ENCODE measurements around the gene LSM11. TPM values are rescaled to one million over a fixed set of nuclear protein-coding genes. Genes with fewer than 3 reads are reported as not detected.

LSM11 gene
- total RNA-seq, 1 donor from 2014 or later: 1.5 TPM

Other genes starting within 250 kb of the LSM11 start
- 11.3 TPM for gene ADAM19, start 167.9 kb upstream of the LSM11 start, total RNA-seq
- 0.19 TPM for gene SOX30, start 91.3 kb upstream of the LSM11 start, total RNA-seq
- gene C5orf52, start 72.2 kb upstream of the LSM11 start, total RNA-seq: not detected
- gene THG1L, start 12.3 kb upstream of the LSM11 start, total RNA-seq: 3.9 TPM
- gene CLINT1, start 115.4 kb downstream of the LSM11 start, total RNA-seq: 56.5 TPM

Measured in Right ventricle myocardium inferior (tissue), 1 donor.